GM21381 (cell line): ENCODE measurements around the gene SORCS2.

Experiments
- ATAC-seq: cut with Tn5 transposase; IDR thresholded peaks from one replicate; pipeline ENCODE4 v1.9.1; 2021; ENCODE audit warnings: mild to moderate bottlenecking, moderate library complexity; ENCODE audit not compliant: unreplicated experiment

SORCS2 gene

GRCh38 chr4:7343950-7344349, 151.6 kb downstream of the SORCS2 start:
- no peak for ATAC-seq

- ATAC-seq: no peak
Observed at GRCh38 chr4:7344636-7345155, 152.4 kb downstream of the SORCS2 start.

GRCh38 chr4:7347981-7348380, 155.6 kb downstream of the SORCS2 start:
- ATAC-seq: no peak

GRCh38 chr4:7348946-7349900, 156.9 kb downstream of the SORCS2 start:
- ATAC-seq: no peak

GRCh38 chr4:7350396-7350795, 158.1 kb downstream of the SORCS2 start:
- no peak for ATAC-seq

- no peak for ATAC-seq
Observed at GRCh38 chr4:7351014-7351413, 158.7 kb downstream of the SORCS2 start.

GRCh38 chr4:7352486-7352885, 160.1 kb downstream of the SORCS2 start:
- no peak for ATAC-seq

GRCh38 chr4:7353046-7353790, 160.9 kb downstream of the SORCS2 start:
- ATAC-seq: no peak

- ATAC-seq: no peak
Observed at GRCh38 chr4:7353846-7354610, 161.7 kb downstream of the SORCS2 start.

GRCh38 chr4:7354927-7355326, 162.6 kb downstream of the SORCS2 start:
- no peak for ATAC-seq

GRCh38 chr4:7355795-7356194, 163.5 kb downstream of the SORCS2 start:
- no peak for ATAC-seq

GRCh38 chr4:7356667-7357310, 164.5 kb downstream of the SORCS2 start:
- no peak for ATAC-seq

GRCh38 chr4:7357323-7357722, 165.0 kb downstream of the SORCS2 start:
- no peak for ATAC-seq

GRCh38 chr4:7358100-7358735, 165.9 kb downstream of the SORCS2 start:
- no peak for ATAC-seq

- no peak for ATAC-seq
Observed at GRCh38 chr4:7359400-7360062, 167.2 kb downstream of the SORCS2 start.

GRCh38 chr4:7360806-7361205, 168.5 kb downstream of the SORCS2 start:
- ATAC-seq: no peak

GRCh38 chr4:7361280-7361895, 169.1 kb downstream of the SORCS2 start:
- no peak for ATAC-seq

- ATAC-seq: no peak
Observed at GRCh38 chr4:7362341-7362740, 170.0 kb downstream of the SORCS2 start.

GRCh38 chr4:7362862-7363430, 170.6 kb downstream of the SORCS2 start:
- no peak for ATAC-seq
